HG03571 (cell line): Measurements from ENCODE around the gene USP7.

ENCODE experiments used
- ATAC-seq: cut with Tn5 transposase; IDR thresholded peaks from one replicate; pipeline ENCODE4 v1.9.1; 2021; ENCODE audit not compliant: unreplicated experiment

USP7 gene

DNA sequence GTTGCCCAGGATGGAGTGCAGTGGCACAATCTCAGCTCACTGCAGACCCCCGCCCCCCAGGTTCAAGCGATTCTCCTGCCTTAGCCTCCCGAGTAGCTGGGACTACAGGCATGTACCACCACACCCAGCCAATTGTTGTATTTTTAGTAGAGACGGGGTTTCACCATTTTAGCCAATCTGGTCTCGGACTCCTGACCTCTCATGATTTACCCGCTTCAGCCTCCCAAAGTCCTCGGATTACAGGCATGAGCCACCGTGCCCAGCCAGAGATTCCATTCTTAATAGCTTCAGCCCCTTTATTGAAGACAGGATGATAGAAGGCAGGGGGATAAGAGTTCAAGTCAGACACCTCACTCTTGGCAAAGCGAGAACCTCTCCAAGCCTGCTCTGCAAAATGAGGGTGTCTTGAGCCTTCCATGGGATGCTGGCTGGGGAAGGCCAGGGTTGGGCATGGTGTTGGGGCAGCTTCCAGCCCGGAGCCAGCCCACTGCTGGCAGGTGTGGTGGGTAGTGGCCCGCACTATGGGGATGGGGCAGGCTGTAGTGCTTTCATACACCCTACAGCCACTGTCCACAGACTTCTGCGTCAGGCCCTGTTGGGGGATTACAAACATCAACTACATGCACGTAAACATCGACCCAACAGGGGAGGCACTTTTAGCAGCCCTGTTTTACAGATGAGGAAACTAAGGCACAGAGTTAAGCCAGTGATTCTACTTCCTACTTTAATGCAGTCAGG, 98.4 kb downstream of the USP7 start:
- ATAC-seq, result no peak

DNA sequence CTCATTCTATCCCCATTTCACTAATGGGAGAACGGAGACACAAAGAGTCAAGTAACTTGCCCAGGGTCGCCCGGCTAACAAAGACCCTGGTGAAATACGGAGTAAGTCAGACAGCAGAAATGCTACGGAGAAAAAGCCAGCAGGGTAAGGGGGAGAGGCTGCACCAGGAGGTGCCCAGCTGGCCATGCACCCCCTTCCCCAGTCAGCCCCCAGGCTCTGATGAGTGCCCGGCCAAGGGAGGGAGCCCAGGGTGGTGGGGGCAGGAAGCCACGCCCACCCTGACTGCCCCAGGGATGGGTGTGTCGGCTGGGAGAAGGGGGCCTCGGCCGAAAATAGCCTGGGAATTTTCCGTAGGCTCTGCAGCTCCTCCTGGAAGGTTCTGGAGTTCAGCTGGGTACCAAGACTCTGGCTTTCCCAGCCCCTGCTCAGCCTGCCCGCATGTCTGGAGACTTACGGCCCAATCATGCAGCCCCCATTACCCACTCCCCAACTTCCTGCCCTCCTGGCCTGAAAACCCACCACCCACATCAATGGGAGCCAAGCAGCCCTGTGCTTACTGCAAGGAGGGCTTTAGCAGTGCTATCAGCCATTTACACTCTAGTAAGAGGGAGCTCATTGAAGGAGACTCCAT, 99.1 kb downstream of the USP7 start:
- no peak for ATAC-seq

DNA sequence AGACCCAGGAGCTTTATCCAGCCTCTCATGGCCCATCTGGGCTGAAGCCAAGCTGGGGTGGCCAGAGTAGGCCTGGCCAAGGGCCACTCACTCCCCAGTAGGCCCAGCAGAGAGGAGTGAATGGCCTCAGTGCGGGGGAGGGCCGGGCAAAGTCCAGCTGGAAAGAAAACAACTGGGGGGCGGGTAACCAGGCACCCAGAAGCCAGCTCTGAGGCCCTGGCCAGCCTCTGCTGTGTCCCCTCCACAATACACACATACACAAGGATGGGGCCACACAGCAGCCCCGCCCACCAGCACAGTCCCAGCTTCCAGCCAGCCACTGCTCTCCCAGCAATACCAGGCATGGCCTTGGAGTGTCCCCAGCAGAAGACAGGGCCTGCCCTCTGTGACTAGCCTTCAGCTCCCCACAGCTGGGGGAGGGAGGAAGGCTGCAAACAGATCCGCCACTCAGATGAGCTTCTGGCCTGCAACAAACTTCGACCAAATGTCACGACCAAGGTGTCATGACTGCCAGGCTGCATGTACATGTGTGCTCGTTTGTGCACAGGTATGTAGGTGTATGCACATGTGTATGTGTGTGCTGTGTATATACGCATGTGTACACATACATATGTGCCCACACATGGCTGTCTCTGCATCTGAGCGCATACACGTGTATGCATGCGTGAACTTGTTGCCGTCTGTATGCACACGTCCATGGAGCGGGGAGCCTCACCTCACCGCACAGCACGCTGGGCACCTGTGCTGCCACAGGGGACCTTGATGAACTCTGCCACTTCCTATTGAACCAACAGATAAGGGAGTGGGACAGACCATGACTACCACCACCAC, 99.9 kb downstream of the USP7 start:
- ATAC-seq, result no peak

DNA sequence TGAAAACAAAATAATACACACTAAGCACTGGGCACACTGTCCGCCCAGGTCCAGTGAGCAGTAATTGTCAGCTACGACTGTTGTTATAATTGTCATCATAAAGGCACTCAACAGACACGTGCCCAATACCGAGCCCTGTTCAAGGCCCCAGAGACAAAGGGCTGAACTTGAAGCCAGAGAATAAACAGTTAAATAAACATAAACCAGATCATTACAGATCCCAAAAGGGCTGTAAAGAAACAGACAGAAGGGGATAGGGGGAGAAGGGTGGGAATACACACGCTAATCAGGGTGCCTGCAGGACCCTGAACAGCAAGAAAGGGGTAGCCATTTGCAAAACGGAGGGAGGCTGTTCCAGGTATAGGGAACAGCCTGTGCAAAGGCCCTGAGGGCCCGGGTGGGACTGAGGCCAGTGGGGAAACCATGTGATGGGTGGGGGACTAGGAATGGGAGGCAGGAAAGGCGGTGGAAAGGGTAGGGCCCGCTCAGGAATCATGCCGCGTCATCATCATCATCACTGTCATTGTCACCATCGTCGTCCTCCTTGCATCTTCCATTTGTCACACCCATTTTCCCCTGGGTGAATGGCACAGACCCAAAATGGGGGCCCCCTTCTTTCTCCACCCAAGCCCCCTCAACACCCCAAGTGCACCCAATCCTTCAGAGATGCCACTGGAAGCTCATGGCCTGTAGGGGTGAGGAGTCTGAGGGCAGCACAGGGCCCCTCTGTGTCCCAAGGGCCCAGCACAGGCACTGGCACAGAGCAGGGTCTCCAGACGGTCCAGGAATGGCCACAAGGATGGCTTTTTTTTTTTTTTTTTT, 101.2 kb downstream of the USP7 start:
- no peak for ATAC-seq

DNA sequence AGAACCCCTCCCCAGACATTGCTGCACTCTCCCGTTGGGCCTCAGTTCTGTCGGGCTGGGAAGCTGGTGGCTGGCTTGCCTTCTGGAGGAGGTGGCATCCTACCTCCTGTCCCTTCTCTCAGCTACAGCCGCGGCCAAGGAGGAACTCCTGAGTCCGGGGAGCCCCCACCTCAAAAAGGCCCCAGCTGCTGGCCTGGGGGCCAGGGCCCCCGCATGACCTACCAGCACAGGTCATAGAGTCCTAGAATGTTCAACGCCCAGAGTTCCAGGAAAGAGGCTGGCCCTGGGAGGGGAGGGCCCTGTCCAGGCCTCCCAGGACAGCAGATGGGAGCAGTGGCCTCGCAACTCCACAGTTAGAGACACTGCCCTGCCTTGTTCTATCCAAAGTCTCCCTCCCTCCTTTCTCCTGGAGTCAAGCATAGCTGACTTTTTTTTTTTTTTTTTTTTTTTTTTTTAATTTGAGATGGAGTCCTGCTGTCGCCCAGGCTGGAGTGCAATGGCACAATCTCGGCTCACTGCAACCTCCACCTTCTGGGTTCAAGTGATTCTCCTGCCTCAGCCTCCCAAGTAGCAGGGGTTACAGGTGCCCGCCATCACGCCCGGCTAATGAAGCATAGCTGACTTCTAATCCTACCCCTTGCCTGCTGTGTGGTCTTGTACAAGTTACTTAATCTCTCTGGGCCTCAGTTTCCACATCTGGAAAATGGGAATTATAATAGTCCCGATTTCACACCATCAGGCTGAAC, 102.0 kb downstream of the USP7 start:
- ATAC-seq, result no peak

DNA sequence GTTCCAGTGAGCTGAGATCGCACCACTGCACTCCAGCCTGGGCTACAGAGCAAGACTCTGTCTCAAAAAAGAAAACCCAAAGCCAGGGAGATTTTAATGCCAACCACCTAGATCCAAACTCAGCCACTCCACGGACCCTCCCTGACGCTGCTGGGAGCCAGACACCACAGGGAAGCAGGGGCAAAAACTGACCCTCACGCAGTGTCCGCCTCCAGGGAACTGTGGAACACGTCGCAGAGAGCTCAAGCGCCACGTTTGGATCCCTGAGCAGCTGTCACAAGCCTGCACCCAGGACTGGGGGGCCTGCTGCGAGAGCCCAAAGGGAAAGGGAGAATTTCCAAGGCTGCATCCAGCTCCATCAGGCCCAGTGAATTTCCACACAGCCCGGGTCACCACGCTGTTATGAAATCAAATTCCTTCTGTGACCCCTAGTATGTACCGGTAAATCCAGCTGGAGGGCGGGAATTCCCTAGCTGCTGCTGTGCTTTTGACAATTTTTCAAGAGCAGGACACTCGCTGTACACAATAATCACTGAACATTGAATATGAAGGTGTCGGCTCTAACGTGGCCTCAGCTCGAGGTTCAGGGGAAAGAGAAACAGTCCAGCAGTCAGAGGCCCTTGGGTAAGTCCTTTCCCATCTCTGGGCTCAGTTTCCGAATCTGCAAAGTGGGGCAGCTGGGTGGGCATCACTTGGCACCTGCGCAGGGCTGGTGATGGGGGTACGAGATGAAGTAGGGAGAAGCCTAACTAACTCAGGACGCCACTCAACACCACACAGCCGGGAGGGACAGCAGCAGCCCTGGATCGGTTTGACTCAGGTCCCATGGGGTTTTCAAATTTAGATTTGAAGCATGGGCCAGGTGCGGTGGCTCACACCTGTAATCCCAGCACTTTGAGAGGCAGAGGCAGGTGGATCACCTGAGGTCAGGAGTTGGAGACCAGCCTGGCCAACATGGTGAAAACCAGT, 103.5 kb downstream of the USP7 start:
- no peak for ATAC-seq

DNA sequence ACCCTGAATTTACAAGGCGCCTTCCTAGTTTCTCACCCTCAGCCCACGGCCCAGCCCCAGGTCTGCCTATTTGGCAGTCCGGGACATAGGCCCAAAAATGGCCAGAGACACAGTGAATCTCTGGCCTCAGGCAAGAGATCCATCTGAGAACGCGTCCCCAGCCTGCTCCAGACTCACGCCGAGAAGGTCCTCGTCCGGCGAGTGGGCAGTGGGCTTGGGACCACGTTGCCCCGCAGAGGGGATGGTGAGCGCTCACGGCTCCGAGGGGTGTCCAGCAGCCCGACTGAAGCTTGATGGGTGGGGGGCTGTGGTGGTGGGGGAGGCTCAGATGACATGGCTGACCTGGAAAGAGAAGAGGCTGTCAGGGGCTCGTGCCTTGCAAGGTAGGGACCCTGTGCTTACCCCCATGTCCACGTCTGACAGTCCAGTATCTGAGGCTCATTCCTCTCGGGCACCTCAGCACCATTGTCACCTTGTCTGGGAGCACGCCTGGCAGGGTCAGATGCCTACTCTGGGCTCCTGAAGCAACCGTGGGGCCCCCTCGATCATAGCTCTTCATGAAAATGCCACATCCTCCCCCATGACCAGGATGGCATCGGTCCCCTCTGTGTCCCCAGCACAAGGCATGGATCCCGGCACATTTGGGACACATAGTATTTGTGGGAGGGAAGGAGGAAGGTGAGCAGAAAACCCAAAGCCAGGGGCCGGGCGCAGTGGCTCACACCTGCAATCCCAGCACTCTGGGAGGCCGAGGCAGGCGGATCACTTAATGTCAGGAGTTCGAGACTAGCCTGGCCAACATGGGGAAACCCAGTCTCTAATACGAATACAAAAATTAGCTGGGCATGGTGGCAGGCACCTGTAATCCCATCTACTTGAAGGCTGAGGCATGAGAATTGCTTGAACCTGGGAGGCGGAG, 104.5 kb downstream of the USP7 start:
- ATAC-seq, result no peak

DNA sequence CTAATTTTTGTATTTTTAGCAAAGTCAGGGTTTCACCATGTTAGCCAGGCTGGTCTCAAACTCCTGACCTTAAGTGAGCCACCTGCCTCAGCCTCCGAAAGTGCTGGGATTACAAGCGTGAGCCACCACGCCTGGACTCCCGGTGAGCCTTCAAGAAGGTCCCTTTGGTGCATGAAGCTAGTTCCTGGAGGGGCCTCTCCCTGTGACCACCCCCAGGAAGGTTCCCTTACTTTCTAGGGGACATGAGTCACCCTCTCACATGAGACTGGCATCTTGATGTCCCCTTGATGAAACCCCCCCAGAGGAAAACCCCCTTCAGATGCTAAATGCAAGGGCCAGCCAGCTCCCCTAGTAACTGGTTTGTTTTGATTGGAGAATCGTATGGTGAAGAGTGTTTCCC, 107.7 kb downstream of the USP7 start:
- no peak for ATAC-seq

DNA sequence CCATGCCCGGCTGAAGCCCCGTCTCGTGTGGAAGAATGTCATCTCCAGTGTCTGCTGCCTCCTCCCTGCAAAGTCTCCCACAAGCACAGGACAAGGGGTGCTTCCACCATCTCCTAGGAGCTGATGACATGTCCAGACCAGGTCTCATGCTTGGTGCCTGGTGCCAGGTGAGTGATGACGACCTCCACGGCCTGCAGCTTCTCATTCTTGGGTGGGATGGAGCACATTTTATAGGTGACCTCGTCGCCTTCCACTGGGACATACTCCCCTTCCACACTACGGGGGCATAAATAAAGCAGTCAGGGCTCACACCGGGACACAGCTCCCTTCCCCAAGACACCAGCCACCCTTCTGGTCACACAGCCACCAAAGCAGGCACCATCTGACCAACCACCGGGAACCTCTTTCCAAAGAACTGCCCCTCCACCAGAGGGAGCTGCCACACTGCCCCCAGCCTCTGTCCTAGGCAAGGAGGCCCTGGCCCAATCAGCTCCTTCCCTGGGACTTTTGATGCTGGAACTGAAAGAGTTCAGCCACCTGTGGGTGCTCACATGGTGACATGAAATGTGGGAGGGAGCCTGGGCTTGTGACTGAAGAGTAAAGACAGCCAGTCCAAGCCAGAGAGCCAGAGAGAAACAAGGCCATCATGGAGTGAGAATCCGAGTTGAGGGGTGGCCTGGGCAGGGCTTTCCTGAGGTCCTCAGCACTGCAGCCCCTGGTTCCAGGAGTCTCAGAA, 108.5 kb downstream of the USP7 start:
- no peak for ATAC-seq

DNA sequence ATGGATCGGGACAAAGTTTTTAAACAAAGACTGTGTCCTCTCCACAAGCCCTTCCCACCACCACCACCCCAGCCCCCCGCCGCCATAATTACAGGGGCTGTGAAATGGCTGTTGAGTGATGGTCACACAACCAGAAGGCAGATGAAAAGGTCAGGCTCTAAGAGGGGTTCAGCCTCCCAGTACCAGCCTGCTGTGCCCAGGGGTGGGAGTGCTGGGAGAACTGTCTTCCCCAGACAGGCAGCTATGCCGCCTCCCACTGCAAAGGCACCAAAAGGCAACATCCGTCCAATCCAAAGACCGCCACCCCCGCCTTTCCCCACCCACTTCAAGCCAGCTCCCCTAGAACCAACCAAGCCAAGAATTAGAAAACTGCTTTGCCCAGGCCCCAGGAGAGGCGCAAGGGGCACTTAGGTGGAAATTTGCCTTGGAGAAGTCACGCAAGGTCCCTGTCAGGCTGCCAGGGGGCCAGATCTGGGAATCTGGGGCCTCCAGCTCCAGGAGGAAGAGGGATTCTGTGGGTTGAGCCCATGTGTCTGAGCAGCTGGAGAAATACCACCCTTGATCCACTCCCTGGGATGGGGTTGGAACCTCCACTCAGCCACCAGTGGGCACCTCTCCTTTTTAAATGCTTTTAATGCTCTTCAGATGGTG, 109.3 kb downstream of the USP7 start:
- ATAC-seq, result no peak

DNA sequence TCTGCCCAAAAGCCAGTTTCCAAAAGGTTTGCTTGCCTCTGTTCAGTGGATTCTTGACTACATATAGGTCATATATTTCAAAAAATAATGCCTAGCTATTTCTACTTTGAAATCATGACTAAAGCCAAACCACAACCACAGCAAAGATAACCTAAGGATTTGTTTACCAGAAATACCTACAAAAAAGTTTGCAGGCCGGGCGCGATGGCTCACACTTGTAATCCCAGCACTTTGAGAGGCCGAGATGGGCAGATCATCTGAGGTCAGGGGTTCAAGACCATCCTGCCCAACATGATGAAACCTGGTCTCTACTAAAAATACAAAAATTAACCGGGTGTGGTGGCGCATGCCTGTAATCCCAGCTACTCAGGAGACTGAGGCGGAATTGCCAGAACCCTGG, 110.1 kb downstream of the USP7 start:
- no peak for ATAC-seq

DNA sequence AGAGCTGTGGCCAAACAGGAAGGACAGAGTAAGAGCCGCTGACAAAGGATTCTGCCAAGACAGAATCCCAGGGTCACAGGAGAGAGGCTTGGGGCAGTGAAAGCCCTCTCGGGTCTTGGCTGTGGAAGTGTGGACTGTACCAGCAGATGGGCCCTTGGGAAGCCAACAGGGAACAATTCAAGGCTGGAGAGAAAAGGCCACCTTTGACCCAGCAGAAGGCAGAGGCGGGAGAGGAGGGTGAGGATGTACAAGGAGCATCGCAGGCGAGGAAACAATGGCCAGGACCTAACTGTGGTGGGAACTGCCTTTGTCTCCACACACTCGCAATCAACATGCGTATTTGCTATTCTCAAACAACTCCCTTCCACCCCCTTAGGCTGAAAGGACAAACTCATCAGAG, 110.6 kb downstream of the USP7 start:
- ATAC-seq, result no peak

DNA sequence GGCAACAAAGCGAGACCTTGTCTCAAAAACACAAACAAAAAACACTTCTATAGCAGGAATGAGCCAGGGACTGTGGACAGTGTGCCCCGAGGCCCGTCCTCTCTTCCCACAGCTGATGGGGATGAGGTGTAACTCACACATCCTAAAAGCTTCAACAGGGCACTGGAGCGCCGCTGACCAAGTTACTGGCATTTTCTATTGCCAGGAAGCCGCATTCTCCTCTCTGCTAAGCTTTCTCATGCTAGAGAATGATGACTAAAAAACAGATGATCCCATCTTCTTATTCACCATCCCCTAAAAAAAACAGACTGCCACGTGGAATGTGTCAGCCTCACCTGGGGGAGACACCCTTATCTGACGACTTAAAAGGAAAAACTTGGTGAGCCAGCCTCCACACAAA, 111.2 kb downstream of the USP7 start:
- ATAC-seq, result no peak

DNA sequence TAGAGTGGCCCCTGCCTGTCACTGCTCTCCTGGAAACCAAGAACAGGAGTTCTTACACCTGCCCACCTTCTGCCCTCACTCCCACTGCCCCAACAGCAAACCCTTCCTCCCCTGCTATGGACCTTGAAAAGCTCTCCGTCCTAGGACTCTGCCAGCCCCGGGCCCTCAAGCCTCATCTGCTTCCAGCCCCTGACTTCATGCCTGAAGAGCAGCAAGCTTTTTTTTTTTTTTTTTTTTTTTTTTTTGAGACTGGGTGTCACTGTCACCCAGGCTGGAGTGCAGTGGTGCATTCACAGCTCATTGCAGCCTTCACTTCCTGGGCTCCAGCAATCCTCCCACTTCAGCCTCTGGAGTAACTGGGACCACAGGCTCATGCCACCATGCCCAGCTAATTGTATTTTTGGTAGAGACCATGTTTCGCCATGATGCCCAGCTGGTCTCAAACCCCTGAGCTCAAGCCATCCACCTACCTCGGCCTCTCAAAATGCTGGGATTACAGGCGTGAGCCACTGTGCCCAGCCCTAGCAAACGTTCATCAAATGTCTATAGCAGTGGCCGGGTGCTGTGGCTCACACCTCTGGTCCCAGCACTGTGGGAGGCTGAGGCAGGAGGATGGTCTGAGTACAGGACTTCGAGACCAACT, 111.8 kb downstream of the USP7 start:
- no peak for ATAC-seq

DNA sequence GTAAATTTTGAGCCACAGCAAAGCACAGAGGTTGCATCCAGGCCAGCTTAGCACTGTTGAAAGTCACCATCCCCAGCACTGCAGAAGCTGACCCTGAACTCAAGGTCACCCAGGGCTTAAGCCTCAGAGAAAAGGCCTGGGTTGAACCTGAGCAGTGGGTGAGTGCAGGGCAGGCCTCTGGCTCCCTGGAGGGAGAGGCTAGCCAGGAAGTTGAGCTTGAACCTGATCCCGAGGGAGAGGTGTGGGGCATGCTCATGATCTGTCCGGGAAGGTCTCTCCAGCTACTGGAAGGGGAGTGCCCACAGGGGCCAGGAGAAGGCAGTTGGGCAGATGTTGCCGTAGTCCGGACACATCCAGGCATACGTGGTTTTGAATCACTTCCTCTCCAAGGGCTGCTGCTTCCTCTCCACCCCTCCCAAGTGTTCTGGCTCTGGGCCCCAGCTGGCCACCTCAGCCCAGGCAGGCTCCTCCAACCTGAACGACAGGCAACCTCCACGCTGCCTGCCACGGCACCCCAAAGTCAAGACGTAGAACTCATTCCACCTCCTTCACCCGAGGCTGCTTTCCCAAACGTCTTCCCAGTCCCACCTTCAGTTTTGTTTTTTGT, 113.3 kb downstream of the USP7 start:
- ATAC-seq, result no peak

DNA sequence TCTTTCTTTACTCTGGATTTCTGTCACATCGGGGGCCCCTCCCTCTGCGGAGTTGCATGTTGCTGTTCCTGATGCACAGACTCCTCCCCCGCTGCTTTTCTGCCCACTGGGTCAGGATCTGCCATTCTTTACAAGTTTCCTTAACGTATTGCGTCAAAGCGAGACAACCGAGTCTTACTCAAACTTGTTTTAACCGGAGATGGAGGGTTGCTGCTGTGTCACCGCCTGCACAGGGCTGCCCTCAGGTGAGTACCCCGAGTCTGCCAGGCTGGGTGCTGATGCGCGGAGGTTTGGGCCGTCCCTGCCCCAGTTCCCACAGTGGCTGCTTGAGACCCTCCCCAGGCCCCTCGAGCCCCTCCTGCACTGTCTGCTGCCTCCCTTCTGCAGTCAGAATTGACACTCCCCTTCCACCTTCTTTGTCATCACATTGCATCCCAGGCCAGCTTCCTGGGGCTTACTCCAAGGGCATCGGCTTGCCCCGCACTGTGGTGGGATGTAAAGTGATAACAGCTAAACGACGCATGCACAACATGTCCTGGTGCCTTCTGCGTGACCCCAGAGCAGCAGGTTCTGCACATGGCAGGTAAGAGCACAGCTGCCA, 114.2 kb downstream of the USP7 start:
- ATAC-seq, result no peak
